Measurements from ENCODE around the gene ARHGEF39.
"Not testable (repeated sequence)": the region's sequence is repeated elsewhere in the genome, so short reads cannot be mapped to it uniquely, and the experiment has no call there.

The ARHGEF39 gene

GRCh38 chr9:35616681-35617459, 48.1 kb downstream of the ARHGEF39 start:
- DNase-seq: peak; percentile 35

GRCh38 chr9:35615981-35616680, 48.9 kb downstream of the ARHGEF39 start:
- DNase-seq: no peak

DNA sequence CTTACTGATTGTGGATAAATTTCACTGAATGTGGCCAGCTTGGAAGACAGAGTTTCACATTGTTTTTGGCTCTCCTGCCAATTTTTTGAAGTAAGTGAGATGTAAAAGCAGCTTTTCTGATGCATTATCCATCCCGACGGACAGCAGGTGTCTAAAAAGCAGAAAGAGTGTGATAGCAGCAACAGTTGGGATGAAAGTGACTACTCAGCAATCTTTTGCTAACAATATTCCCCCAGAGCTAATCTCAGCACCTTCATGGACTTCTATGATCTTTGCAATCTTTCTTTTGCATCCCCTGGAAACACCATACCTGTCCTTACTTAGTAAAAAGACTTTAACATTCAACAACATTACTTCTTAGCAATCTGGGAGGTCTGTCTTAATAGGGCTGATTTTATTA, 52.2 kb downstream of the ARHGEF39 start:
- no peak for DNase-seq

DNA sequence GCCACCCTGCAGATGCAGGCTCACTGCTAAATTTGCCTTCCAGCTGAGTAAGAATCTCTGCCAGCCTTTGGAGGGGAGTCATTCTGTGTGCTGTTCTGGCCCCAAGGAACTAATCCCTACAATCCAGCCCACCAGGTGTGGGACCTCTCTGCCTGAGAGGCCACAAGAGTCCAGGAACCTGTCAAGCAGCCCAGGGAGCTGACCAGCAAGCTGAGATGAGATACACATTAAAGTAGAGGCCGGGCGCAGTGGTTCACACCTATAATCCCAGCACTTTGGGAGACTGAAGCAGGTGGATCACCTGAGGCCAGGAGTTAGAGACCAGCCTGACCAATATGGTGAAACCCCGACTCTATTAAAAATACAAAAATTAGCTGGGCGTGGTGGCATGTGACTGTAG, 52.9 kb downstream of the ARHGEF39 start:
- DNase-seq: not testable (repeated sequence)

DNA sequence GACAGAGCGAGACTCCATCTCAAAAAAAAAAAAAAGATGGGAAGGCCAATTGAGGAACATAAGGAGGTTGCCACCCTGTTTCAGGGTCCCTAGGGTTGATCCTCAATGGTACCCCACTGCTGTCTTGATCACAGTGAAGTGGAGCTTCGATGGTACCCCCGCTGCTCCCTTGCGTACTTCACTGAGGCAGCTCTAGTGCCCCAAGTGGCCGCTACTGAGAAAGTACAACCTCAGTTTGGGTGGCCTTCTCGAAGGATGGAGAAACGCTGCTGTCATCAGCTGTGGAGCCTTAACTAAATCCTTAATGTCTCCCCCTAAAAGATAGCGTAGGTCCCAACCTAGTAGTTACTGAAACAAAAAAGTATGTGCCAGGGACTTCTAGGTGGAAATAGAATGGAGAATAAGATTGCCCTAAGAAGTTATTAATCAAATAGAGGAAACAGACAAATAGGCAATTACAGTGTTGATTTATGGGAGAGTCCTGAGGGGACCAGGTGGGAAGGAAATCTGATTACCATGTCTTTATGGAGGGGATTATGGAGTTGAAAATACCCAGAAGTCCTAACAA, 53.7 kb downstream of the ARHGEF39 start:
- DNase-seq: peak; percentile 8

- DNase-seq: no peak
Observed at GRCh38 chr9:35609820-35610163, 55.2 kb downstream of the ARHGEF39 start.
